Non-pigmented ciliary epithelial cell (primary cell): ENCODE measurements around the gene CXXC5.
"Not testable (repeated sequence)": the region's sequence is repeated elsewhere in the genome, so short reads cannot be mapped to it uniquely, and the experiment has no call there.

ENCODE experiments used
- DNase-seq: peaks from one replicate; pipeline ENCODE4 v3.0.0-alpha.2; 2010; ENCODE audit warnings: low read depth

CXXC5 gene

DNA sequence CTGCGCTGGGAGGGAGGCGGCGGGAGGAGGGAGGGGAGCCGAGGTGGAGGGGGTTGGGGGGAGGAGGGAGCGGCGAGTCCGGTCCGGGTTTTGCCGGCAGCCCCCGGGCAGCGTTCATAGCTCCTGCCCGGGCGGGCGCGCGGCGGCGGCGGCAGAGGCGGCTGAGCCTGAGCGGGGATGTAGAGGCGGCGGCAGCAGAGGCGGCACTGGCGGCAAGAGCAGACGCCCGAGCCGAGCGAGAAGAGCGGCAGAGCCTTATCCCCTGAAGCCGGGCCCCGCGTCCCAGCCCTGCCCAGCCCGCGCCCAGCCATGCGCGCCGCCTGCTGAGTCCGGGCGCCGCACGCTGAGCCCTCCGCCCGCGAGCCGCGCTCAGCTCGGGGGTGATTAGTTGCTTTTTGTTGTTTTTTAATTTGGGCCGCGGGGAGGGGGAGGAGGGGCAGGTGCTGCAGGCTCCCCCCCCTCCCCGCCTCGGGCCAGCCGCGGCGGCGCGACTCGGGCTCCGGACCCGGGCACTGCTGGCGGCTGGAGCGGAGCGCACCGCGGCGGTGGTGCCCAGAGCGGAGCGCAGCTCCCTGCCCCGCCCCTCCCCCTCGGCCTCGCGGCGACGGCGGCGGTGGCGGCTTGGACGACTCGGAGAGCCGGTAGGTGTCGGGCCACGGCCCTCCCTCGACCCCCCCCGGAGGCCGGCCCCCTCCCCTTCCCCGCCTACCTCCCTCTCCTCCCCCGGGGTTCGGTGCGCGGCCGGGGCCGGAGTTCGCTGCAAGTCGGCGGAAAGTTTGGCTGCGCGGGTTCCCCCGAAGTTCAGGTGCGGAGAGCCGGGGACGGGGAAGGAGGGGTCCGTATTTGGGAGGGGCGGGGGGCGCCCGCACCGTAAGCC, at the start of gene CXXC5:
CXXC5 (plus strand) TSS at position 145 of the 877 bp plus-strand sequence. CDS start 32,175 bp downstream, outside the sequence.
- DNase-seq: no peak

DNA sequence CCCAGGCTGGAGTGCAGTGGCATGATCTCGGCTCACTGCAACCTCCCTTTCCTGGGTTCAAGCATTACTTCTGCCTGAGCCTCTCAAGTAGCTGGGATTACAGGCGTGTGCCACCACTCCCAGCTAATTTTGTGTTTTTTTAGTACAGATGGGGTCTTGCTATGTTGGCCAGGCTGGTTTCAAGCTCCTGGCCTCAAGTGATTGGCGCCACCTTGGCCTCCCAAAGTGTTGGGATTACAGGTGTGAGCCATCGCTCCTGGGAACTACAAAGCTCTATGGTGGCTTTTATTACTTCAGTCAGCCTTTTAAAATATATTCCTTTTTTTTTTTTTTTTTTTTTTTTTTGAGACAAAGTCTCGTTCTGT, 49.6 kb upstream of the CXXC5 start:
- DNase-seq: not testable (repeated sequence)

DNA sequence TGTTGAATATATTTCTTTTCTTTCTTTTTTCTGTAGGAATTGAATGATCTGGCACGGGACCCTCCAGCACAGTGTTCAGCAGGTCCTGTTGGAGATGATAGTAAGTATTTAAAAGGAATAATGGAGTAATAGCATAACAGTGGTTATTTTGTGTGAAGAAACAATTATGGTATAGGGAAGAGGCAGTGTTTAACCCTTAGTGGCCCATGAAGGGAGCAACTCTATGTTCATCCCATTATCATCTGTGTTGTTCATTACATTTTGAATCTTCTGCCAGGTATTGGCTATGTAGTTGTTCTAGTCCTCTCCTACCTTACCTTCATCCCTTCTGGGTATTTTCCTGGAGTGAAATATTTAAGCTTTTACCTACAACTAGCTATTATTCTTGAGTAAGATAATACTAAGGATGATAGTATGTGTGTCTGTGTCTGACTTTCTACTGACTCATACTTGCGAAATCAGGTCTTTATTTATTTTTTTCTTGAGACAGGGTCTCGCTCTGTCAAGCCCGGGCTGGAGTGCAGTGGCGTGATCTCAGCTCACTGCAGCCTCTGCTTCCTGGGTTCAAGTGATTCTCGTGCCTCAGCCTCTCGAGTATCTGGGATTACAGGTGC, 47.7 kb upstream of the CXXC5 start:
- peak; percentile 45 for DNase-seq

DNA sequence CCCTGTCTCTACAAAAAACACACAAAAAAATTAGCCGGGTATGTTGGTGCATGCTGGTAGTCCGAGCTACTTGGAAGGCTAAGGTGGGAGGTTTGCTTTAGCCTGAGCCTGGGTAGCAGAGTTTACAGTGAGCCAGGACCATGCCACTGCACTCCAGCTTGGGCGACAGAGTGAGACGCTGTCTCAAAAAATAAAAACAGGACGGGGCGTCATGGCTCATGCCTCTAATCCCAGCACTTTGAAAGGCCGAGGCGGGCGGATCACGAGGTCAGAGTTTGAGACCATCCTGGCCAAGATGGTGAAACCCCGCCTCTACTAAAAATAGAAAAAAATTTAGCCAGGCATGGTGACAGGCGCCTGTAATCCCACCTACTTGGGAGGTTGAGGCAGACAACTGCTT, 46.7 kb upstream of the CXXC5 start:
- DNase-seq: no peak

DNA sequence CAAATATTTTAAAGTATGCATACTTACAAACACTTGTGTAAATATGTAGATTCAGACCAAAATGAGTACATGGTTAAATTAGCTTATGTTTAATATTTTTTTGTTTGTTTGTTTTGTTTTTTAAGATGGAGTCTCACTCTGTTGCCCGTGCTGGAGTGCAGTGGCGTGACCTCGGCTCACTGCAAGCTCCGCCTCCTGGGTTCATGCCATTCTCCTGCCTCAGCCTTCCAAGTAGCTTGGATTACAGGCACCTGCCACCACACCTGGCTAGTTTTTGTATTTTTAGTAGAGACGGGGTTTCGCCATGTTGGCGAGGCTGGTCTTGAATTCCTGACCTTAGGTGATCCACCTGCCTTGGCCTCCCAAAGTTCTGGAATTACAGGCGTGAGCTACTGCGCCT, 46.2 kb upstream of the CXXC5 start:
- not testable (repeated sequence) for DNase-seq

DNA sequence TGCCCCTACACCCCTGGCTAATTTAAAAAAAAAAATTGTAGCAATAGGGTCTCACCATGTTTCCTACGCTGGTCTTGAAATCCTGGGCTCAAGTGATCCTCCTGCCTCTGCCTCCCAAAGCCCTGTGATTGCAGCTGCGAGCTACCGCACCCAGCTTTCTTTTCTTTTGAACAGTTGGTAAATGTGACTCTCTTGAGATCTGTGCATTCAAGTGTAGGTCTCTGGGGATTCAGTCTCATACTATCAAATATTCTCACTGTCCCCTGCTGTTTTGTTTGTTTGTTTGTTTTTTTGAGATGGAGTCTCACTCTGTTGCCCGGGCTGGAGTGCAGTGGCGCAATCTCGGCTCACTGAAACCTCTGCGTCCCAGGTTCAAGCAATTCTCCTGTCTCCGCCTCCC, 42.3 kb upstream of the CXXC5 start:
- DNase-seq: no peak

DNA sequence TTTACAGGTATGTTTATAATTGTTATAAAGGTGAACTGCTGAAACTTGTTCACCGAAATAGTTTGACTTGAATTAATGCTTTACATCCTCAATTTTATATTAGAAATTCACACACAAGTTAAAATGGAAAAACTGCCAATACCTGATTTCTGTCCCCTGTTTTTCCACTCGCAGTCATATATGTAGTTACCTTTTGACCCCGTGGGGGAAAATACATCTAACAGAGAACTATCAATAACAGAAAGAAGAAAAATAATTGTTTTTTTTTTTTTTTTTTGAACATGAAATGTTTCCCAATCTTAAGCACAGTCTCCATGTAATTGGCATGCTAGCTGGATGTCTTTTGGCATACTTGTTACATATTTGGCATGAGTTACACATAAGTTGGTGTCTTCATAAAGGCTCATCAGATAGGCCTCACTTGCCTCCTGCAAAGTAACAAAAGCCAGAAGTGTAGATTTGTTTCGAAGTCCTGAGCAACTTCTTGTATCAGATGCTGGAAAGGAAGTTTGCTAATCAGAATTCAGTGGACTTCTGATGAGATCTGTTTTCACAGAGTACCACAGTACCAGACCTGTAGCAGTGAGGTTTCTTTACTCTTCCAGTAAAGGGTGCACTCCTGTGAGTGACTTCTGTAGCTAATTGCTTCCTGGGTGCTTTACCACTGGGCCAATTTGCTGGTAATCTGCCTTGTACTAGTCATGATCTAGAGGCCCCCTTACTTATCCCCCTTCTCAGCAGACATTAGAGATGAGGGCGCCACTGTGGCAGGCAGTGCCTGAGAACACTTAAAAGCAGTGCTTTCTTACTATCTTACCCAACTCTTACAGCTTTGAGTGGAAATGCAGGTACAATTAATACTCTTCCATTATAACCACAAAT, 36.2 kb upstream of the CXXC5 start:
- no peak for DNase-seq

DNA sequence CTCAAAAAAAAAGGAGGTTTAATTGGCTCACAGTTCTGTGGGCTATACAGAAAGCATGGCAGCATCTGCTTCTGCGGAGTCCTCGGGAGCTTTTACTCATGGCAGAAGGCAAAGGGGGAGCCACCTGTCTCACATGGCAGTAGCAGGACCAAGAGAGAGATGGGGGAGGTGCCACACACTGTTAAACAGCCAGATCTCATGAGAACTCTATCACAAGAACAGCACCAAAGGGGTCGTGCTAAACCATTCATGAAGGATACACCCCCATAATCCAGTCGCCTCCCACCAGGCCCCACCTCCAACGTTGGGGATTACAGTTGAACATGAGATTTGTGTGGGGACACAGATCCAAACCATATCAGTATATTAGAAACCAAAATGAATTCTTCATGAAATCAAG, 28.3 kb upstream of the CXXC5 start:
- DNase-seq: no peak

DNA sequence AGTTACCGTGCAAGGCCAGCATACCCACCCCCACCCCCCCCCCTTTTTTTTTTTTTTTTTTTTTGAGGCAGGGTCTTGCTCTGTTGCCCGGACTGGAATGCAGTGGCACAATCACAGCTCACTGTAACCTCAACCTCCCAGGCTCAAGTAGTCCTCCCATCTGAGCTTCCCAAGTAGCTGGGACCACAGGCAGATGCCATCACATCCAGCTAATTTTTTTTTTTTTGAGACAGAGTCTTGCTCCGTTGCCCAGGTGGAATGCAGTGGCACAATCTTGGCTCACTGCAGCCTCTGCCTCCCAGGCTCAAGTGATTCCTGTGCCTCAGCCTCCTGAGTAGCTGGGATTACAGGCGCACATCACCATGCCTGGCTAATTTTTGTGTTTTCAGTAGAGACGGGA, 22.8 kb upstream of the CXXC5 start:
- DNase-seq: not testable (repeated sequence)

DNA sequence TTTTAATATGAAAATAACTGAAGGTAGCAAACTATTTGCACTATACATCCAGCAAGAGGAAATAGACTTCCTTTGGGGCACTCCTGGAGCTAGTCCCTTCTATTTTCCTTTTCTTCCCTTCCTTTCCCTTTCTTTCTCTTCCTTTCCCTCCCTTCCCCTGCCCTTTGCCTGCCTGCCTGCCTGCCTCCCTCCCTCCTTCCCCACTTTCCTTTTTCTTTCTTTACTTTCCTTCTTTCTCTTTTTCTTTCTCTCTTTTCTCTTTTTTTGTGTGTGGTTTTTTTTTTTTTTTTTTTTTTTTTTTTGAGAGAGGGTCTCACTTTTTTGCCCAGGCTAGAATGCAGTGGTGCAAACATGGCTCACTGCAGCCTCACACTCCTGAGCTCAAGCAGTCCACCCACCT, 17.3 kb upstream of the CXXC5 start:
- no peak for DNase-seq

DNA sequence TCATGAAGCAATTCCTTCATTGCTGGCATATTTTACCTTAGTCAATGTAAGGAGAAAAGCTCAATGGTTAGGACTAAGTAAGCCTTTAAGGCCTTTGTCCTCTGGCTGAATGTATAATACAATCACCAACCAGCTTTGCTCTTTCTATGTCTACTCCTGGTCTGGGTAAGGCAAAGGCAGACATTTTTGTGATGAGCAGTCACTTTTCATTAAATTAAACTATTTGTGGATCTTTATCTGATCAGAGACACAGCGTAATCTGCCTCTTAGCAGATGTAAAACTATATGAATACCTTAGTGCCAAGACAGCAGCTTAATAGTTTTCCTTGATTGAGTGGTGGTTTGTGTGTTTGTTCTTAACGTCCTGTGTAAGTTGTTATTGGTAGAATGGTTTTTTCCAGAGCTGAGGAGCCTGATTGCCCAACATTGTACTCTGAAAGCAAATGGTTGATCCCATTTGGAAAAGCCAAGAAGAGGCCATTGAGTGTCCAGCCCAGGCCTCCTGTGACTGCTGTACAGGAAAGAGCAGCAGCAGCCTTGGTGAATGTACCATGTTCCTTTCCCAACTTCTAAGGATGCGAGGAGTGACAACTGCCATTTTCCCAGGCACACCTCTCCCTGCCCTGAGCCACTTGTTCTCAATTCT, 16.5 kb upstream of the CXXC5 start:
- no peak for DNase-seq

DNA sequence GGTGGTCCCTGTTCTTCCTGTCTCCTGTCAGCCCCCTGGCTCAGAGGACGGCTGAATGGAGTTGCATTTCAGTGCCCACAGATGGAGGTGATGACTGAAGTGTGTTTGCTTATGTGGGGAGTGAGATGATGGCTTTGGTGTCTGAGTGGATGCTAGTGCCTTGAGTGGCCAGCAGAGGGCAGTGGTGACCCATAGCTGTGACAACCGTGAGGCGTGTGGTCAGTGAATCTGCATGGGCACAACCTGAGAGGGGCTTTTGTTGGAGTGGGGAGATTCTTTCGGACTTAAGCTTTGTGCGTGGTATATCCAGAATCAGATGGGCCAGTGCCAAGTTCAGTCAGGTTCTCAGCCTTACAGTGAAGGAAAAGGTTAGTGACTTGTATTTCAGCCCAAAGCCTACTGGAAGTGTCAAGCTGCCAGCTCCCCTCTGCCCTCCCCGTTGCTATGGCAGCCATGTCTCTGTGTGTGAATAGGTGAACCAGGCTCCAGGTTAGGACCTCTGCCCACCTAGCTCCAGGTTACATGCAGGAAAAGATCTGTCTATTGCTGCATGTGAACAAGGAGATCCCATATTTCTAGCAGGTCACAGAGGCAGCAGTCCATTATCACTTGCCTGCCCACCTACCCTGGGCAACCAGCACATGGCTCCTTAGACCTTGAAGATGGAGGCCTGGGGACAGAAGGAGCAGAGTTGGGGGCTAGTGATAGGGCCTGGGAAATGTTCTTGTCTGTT, 14.7 kb upstream of the CXXC5 start:
- no peak for DNase-seq

DNA sequence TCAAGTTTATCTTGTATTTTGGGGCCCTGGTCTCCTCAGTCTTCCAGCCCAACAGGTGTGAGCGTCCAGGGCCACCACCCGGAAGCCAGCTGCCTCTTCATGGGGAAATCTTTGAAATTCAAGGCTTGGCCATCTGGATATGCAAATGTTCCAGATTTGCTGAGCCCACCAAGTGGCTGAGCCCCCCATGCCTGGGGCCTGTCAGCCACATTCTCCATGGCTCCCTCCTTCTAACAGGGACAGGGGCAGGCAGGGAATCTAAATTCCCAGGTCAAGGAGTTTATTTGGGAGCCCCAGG, 14.2 kb upstream of the CXXC5 start:
- no peak for DNase-seq

DNA sequence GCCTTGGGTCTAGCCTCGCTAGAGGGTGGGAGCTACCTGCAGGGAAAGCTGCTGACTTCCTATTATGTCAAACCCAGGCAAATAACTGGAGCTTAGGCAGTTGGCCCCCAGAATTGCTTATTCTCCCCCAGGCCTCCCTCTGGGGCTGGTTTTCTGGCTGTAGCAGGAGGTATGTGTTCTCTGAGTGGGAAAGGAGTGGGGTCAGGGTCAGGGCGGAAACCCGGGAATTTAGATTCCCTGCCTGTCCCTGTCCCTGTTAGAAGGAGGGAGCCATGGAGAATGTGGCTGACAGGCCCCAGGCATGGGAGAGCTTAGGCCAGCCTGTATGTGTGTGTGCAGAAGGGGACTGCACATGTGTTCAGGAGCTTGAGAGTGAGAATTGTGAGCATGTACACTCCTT, 13.6 kb upstream of the CXXC5 start:
- no peak for DNase-seq

DNA sequence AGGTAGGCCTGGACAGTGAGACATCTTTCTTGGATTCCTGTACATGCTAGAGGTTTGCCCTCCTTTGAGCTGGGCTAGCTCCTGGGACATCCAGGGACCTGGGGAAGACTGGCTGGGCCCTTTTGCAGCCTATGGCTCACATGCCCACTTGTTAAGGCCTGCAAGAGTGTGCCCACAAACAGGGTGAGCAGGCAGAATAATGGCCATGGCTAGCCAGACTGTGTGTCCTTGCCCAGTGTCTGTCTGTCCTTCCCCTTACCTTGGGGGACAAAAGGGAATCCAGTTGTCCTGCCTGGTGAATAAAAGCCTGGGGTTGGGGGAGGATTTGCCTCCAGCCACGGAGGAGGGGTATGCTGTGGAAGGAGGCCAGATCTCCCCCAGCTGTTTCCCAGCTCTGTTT, 13.0 kb upstream of the CXXC5 start:
- no peak for DNase-seq

DNA sequence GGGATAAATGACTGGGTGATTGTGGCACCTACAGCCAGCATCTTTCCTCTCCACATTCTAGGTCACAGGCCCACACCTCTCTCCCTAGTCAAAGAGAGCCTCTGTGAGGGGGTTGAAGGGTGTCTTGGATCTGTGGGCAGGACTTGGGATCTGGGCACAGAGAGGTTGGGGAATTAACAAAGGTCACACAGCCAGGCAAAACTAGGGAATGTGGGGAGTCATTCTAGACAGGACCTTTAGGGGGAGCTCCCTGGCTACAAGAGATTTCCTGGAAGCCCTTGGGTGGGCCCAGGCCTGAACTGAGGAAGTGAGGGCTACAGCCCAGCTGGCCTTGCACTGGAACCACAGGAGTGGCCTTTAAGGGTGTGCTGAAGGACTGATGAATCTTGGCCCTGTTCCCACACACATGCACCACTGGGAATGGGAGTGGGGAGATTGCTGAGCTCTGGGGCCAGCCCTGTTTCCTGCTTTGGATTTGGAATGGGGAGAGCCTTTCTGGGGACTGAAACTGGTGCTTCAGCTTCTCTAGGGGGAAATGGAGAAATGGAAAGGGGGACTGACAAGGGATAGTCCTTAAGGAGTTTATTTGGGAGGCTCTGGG, 12.4 kb upstream of the CXXC5 start:
- no peak for DNase-seq

DNA sequence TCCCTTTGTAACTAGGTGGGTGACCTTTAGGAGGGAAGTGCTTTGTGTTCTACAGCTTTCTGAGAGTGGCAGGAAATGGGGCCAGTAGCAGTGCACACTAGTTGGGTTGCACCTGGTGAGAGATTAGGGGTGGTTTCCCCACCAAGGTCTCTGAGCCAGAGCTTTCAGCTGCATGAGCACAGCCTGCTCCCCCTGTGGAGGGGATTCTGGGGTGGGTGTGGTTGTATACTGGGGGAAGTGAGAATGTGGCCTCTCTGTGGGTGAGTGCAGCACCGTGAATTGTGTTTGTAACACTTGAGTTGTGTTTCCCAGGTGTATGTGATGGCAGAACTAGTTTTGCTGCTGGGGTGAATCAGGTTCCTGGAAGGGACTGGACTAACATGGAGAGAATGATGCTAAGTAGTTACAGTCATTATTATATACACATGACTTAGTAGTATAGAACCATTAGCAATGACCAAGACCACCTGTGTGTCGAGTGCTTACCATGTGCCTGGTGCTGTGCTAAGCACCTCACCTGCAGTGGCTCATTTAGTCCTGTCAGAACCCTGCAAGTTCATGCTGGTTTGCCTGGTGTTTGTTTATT, 11.8 kb upstream of the CXXC5 start:
- no peak for DNase-seq

DNA sequence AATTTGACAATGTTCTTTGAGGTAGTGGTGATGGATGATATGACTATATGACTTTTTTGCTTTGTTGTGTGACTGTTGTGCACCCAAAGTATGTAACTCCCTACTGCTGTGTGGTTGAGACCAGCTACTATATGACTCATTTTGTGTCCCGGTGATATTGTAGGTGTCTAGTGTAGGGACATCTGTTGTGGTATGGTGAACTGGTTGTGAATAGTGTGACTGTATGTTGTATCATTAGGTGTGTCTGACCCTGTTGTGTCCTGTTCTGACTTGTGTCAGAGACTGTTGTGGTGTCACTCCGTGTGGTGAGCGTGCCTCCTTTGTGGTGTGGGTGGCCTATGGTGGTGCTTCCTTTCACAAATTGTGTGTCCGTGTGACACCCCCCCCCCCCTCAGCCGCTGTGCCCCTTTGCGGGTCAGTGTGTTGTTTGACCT, 11.2 kb upstream of the CXXC5 start:
- no peak for DNase-seq

DNA sequence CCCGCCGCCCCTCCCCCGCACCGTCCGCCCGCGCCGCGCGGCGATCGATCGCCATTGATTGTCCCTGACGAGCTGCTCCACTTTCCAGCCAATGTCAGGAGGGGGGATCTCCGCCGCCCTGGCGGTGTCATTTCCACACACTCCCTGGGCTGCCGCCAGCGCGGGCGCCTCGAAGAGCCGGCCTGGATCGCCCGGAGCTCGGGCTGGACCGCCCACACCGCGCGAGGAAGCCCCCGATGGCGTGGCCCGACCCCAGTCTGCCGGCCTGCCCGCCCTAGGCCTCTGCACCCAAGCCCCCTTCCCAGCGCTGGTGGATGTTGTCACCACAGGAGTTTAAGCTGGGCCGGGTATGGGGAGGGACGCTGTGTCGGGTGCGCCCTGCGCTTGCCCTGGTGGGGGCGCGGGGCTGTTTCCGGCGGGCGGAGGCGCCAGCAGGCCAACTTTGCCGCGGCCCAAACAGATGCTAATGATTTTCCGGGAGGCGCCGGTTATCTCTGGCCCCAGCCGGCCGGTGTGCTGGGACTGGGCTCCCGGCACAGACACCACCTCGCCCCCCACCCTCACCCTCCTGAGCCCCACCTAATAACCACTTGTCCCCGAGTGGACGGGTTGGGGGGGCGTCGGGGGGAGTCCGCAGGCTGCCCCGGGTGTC, 10.6 kb upstream of the CXXC5 start:
- DNase-seq: no peak

DNA sequence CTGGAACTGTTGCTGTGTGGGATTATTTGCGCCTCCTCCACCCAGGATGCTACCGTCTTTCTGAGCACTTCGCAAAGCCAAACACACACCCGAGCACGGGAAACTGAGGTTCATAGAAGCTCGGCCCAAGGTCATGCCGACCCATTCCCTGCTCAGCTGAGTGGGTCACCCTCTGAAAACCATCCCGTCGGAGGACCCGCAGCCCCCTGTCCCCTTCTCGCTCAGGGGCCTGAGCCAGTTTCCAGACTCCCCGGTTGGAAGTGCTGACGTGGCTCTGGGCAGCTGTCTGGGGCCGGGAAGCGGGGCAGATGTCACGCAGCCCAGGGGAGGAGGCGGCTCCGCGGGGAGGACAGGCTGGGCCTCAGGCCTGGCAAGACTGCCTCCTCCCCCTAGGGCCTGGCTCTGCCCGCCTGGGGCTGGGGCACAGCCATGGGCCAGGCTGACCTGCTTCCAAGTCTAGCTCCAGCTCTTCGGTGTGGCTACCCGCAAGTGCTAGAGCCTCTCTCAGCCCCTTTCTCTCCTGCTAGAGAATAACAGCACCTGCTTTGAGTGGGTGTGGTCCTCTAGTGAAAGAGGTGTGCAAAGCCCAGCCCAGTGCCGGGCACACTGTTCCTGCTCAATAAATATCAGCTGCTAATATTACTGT, 9.9 kb upstream of the CXXC5 start:
- DNase-seq: no peak
